Measurements from ENCODE around the gene PKN2. TPM values are rescaled to one million over a fixed set of nuclear protein-coding genes. Genes with fewer than 3 reads are reported as not detected.

Gene PKN2
- total RNA-seq, 4 donors from 2014 or later = 33.5 to 77.7 (median 52.9) TPM

- H3K36me3 ChIP-seq = no peaks in the 10 kb centered on the region
- no peaks in the 10 kb centered on the region for H3K27me3 ChIP-seq
- peaks cover 0 to 4% of the 10 kb centered on the region in 2 donors for H3K4me1 ChIP-seq
- no peak for TF ChIP-seq POLR2A (IDR thresholded peaks at IDR 0.05)
- no peak for TF ChIP-seq CTCF (IDR thresholded peaks at IDR 0.05)
- H3K9me3 ChIP-seq = no peaks in the 10 kb centered on the region
- peak overlapping the region; percentile 94 to 95 for H3K27ac ChIP-seq
- DNase-seq = no peak
- intact Hi-C loops (cut with DNase I; ENCODE audit: low total_unique reads) = no loop called here
- H3K4me3 ChIP-seq = peak overlapping the region; percentile 93 to 99
Observed at GRCh38 chr1:88685259-88685620, 1.2 kb downstream of the PKN2 start.

- DNase-seq = no peak
- Histone ChIP-seq H3K27ac (no peak overlapping the region), H3K36me3 (no peaks in the 10 kb centered on the region), H3K4me3 (no peak overlapping the region), H3K27me3 (no peaks in the 10 kb centered on the region), H3K4me1 (peaks cover 0 to 5% of the 10 kb centered on the region in 2 donors), H3K9me3 (no peaks in the 10 kb centered on the region)
- no peak for TF ChIP-seq CTCF (IDR thresholded peaks at IDR 0.05)
- TF ChIP-seq POLR2A (IDR thresholded peaks at IDR 0.05) = no peak
- intact Hi-C loops (cut with DNase I; ENCODE audit: low total_unique reads) = no loop called here
Observed at GRCh38 chr1:88691540-88691939, 7.5 kb downstream of the PKN2 start.

- DNase-seq = no peak
- Histone ChIP-seq H3K4me3 (no peak overlapping the region), H3K27ac (no peak overlapping the region), H3K36me3 (no peaks in the 10 kb centered on the region), H3K4me1 (no peaks in the 10 kb centered on the region), H3K27me3 (no peaks in the 10 kb centered on the region), H3K9me3 (no peaks in the 10 kb centered on the region)
- TF ChIP-seq CTCF (IDR thresholded peaks at IDR 0.05) = no peak
- TF ChIP-seq POLR2A (IDR thresholded peaks at IDR 0.05) = no peak
- intact Hi-C loops (cut with DNase I; ENCODE audit: low total_unique reads) = no loop called here
Observed at GRCh38 chr1:88695781-88696180, 11.7 kb downstream of the PKN2 start.

- H3K27me3 ChIP-seq = no peaks in the 10 kb centered on the region
- no peaks in the 10 kb centered on the region for H3K9me3 ChIP-seq
- intact Hi-C loops (cut with DNase I; ENCODE audit: low total_unique reads) = no loop called here
- H3K4me3 ChIP-seq = no peak overlapping the region
- TF ChIP-seq POLR2A (IDR thresholded peaks at IDR 0.05) (no peak), CTCF (IDR thresholded peaks at IDR 0.05) (no peak)
- no peak for DNase-seq
- H3K4me1 ChIP-seq = no peaks in the 10 kb centered on the region
- no peak overlapping the region for H3K27ac ChIP-seq
- H3K36me3 ChIP-seq = no peaks in the 10 kb centered on the region
Observed at GRCh38 chr1:88697503-88697902, 13.4 kb downstream of the PKN2 start.

GRCh38 chr1:88698140-88698539 lies 14.1 kb downstream of the PKN2 start:
- H3K4me3 ChIP-seq = no peak overlapping the region
- no peaks in the 10 kb centered on the region for H3K4me1 ChIP-seq
- no peaks in the 10 kb centered on the region for H3K9me3 ChIP-seq
- no peak overlapping the region for H3K27ac ChIP-seq
- H3K27me3 ChIP-seq = no peaks in the 10 kb centered on the region
- TF ChIP-seq POLR2A (IDR thresholded peaks at IDR 0.05) (no peak), CTCF (IDR thresholded peaks at IDR 0.05) (no peak)
- no peak for DNase-seq
- no peaks in the 10 kb centered on the region for H3K36me3 ChIP-seq
- intact Hi-C loops (cut with DNase I; ENCODE audit: low total_unique reads) = no loop called here
